Esophagus squamous epithelium (tissue), 4 donors: ENCODE results near the gene BEX5.

Experiments
- POLR2A ChIP-seq, 4 donors: fragments of 450-650 bp; IDR thresholded peaks; one replicate each; pipeline ENCODE4 v1.6.1; 2017; ENCODE audit warnings: antibody characterized with exemption in 4 of 4, mild to moderate bottlenecking in 4 of 4, moderate library complexity in 3 of 4
- TF ChIP-seq, protein P1 (sequence below), 6 experiments: fragments of 450-650 bp in 4 of 6; fragments of 200-600 bp in 2 of 6; sonication (generic) in 2 of 6; IDR thresholded peaks; one replicate each; pipeline ENCODE4 v1.5.1; 2016 to 2019; ENCODE audit warnings: antibody characterized with exemption in 6 of 6, mild to moderate bottlenecking in 4 of 6, moderate library complexity in 4 of 6

DNA sequence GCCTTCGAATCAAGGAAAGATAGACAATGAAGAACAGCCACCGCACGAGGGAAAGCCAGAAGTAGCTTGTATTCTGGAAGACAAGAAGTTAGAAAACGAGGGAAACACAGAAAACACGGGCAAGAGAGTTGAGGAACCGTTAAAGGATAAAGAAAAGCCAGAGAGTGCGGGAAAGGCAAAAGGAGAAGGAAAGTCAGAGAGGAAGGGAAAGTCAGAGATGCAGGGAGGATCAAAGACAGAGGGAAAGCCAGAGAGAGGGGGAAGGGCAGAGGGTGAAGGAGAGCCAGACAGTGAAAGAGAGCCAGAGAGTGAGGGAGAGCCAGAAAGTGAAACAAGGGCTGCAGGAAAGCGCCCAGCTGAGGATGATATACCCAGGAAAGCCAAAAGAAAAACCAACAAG is 28.9 kb downstream of the BEX5 start:
- TF ChIP-seq POLR2A (IDR thresholded peaks at IDR 0.05): no peak
- TF ChIP-seq, protein P1, sequence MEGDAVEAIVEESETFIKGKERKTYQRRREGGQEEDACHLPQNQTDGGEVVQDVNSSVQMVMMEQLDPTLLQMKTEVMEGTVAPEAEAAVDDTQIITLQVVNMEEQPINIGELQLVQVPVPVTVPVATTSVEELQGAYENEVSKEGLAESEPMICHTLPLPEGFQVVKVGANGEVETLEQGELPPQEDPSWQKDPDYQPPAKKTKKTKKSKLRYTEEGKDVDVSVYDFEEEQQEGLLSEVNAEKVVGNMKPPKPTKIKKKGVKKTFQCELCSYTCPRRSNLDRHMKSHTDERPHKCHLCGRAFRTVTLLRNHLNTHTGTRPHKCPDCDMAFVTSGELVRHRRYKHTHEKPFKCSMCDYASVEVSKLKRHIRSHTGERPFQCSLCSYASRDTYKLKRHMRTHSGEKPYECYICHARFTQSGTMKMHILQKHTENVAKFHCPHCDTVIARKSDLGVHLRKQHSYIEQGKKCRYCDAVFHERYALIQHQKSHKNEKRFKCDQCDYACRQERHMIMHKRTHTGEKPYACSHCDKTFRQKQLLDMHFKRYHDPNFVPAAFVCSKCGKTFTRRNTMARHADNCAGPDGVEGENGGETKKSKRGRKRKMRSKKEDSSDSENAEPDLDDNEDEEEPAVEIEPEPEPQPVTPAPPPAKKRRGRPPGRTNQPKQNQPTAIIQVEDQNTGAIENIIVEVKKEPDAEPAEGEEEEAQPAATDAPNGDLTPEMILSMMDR (IDR thresholded peaks at IDR 0.05): no peak
